ENCODE results near the gene ENTREP3. TPM values are rescaled to one million over a fixed set of nuclear protein-coding genes. Genes with fewer than 3 reads are reported as not detected.

The ENTREP3 gene
- polyA plus RNA-seq, 1 donor (not counting 4 experiments of a cell fraction or from before 2014, with no cell fraction given), result 8.8 TPM

DNA sequence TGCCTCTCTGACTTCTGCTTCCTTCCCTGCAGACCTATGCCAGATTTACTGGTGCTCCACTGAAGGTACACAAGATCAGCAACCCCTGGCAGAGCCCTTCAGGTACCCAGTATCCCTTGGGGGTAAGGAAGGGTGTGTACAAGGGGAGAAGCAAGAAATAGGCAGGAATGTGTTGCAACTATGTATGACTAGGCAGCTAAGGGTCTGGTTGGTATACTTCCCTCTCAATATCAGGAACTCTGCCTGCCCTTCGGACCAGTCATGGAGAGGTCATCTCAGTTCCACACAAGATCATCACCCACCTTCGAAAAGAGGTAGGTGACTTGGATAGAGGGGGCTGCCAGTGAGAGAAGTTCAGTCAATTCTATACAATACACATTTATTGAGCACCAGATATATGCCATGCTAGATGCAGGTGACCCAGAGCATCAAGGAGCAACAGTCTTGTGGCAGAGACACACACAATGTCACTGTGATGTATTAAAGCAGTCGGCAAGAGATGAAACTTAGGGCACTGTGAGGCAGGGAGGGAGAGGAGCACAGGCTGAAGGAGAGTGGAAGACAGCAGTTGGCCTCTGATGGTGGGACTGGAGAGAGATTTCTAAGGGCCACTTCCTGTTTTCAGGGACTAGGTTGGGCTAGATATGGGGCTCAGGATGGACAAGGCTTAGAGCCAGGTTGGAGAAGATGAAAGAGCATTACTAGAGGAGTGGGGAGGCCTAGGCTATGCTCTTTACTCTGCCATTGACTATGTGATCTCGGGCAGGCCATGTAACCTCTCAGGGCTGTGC lies 44.8 kb downstream of the ENTREP3 start:
- H3K9ac ChIP-seq (ENCODE audit: control insufficient read depth, extremely low read depth, insufficient read depth, low read length), result peak overlapping the region; percentile 98
- H3K9me1 ChIP-seq (ENCODE audit: control insufficient read depth, extremely low read depth, insufficient read depth, low read length), result no peaks in the 10 kb centered on the region
- peaks cover 22% of the 10 kb centered on the region for H3K4me1 ChIP-seq (ENCODE audit: control insufficient read depth, extremely low read depth, insufficient read depth, low read length)
- dilution Hi-C loops (cut with MboI; ENCODE audit: extremely low pct_ligation_motif_present, low sequenced_read_pairs), result no loop called here
- DNase-seq (ENCODE audit: low read depth, low spot score) (no peak), FAIRE-seq (no peak)
- peak overlapping the region; percentile 94 for H3K27ac ChIP-seq (ENCODE audit: control insufficient read depth, insufficient read depth, low read length)
- H3K9me3 ChIP-seq (ENCODE audit: control insufficient read depth, low read depth, low read length), result no peaks in the 10 kb centered on the region
- no peak for TF ChIP-seq EZH2 (IDR thresholded peaks at IDR 0.05; ENCODE audit: low read length)
- peaks cover 2 to 5% of the 10 kb centered on the region in 2 experiments for H3K36me3 ChIP-seq (ENCODE audit: control insufficient read depth in 2 of 2, extremely low read depth in 1 of 2, insufficient read depth in 2 of 2, low read length in 2 of 2)
- H3K79me2 ChIP-seq (ENCODE audit: control insufficient read depth, insufficient read depth, low read length), result peaks cover 12% of the 10 kb centered on the region
- peak overlapping the region in 2 of 3 experiments; percentile 66 to 90 for H3K4me3 ChIP-seq (ENCODE audit: control insufficient read depth in 2 of 3, extremely low read depth in 1 of 3, insufficient read depth in 2 of 3, low read depth in 1 of 3, low read length in 3 of 3)
- peak overlapping the region; percentile 100 for H3K4me2 ChIP-seq (ENCODE audit: control insufficient read depth, extremely low read depth, insufficient read depth, low read depth, low read length)
- H3K27me3 ChIP-seq (ENCODE audit: control insufficient read depth, extremely low read depth, insufficient read depth, low read length), result no peaks in the 10 kb centered on the region
- no peak overlapping the region for H2AFZ ChIP-seq (ENCODE audit: control insufficient read depth, low read length)
- no peaks in the 10 kb centered on the region for H4K20me1 ChIP-seq (ENCODE audit: control insufficient read depth, extremely low read depth, insufficient read depth, low read length)

DNA sequence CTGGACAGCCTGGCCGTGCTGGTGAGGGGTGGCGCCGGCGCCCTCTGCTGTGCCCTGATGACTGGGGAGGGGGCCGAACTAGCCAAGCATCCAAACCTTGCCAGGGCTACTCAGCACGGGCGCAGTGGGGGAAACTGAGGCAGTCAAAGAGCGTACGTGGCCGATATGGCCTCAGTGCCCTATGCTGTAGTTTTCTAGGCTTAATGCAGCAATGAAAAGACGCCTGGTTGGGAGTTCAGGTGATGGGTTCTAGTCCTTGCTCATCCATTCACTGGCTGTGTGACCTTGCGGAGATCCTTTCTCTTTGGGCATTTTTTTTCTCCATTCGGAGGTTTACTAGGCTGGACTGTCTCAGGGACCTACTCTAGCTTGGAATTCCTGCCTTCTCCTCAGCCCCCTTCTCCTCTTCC lies 46.0 kb downstream of the ENTREP3 start:
- dilution Hi-C loops (cut with MboI; ENCODE audit: extremely low pct_ligation_motif_present, low sequenced_read_pairs), result no loop called here
- Histone ChIP-seq H3K9me3 (ENCODE audit: control insufficient read depth, low read depth, low read length) (no peaks in the 10 kb centered on the region), H3K4me2 (ENCODE audit: control insufficient read depth, extremely low read depth, insufficient read depth, low read depth, low read length) (peak overlapping the region; percentile 100), H2AFZ (ENCODE audit: control insufficient read depth, low read length) (peak overlapping the region; percentile 86), H3K79me2 (ENCODE audit: control insufficient read depth, insufficient read depth, low read length) (peaks cover 12% of the 10 kb centered on the region), H3K27me3 (ENCODE audit: control insufficient read depth, extremely low read depth, insufficient read depth, low read length) (no peaks in the 10 kb centered on the region), H4K20me1 (ENCODE audit: control insufficient read depth, extremely low read depth, insufficient read depth, low read length) (no peaks in the 10 kb centered on the region), H3K36me3 (ENCODE audit: control insufficient read depth in 2 of 2, extremely low read depth in 1 of 2, insufficient read depth in 2 of 2, low read length in 2 of 2) (peaks cover 0 to 5% of the 10 kb centered on the region in 2 experiments), H3K9me1 (ENCODE audit: control insufficient read depth, extremely low read depth, insufficient read depth, low read length) (no peaks in the 10 kb centered on the region), H3K27ac (ENCODE audit: control insufficient read depth, insufficient read depth, low read length) (peak overlapping the region; percentile 94), H3K4me1 (ENCODE audit: control insufficient read depth, extremely low read depth, insufficient read depth, low read length) (peaks cover 22% of the 10 kb centered on the region), H3K4me3 (ENCODE audit: control insufficient read depth in 2 of 3, extremely low read depth in 1 of 3, insufficient read depth in 2 of 3, low read depth in 1 of 3, low read length in 3 of 3) (peak overlapping the region; percentile 66 to 90 (median 77)), H3K9ac (ENCODE audit: control insufficient read depth, extremely low read depth, insufficient read depth, low read length) (peak overlapping the region; percentile 98)
- FAIRE-seq (no peak), DNase-seq (ENCODE audit: low read depth, low spot score) (no peak)
- TF ChIP-seq, protein P1, sequence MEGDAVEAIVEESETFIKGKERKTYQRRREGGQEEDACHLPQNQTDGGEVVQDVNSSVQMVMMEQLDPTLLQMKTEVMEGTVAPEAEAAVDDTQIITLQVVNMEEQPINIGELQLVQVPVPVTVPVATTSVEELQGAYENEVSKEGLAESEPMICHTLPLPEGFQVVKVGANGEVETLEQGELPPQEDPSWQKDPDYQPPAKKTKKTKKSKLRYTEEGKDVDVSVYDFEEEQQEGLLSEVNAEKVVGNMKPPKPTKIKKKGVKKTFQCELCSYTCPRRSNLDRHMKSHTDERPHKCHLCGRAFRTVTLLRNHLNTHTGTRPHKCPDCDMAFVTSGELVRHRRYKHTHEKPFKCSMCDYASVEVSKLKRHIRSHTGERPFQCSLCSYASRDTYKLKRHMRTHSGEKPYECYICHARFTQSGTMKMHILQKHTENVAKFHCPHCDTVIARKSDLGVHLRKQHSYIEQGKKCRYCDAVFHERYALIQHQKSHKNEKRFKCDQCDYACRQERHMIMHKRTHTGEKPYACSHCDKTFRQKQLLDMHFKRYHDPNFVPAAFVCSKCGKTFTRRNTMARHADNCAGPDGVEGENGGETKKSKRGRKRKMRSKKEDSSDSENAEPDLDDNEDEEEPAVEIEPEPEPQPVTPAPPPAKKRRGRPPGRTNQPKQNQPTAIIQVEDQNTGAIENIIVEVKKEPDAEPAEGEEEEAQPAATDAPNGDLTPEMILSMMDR (optimal IDR thresholded peaks at IDR 0.05 in 1 of 3, IDR thresholded peaks at IDR 0.05 in 1 of 3, conservative IDR thresholded peaks at IDR 0.05 in 1 of 3; ENCODE audit: extremely low read depth in 1 of 3, insufficient read depth in 2 of 3, low read length in 3 of 3), result no peak
- no peak for TF ChIP-seq EZH2 (IDR thresholded peaks at IDR 0.05; ENCODE audit: low read length)
